Chondrocyte (in vitro differentiated cells): ENCODE data around the gene BDKRB2. TPM values are rescaled to one million over a fixed set of nuclear protein-coding genes. Genes with fewer than 3 reads are reported as not detected.

ENCODE experiments used
- DNase-seq: peaks from one replicate; pipeline ENCODE4 v3.0.0; 2021; ENCODE audit warnings: mixed read lengths, low spot score
- H3K27ac Mint-ChIP-seq: one replicate; pipeline ENCODE4 v1.8.0; 2021; ENCODE audit warnings: mild to moderate bottlenecking, moderate library complexity, mixed read lengths; ENCODE audit not compliant: unreplicated experiment
- H3K27me3 Mint-ChIP-seq: 2 replicates; pipeline ENCODE4 v1.8.0; 2021; ENCODE audit warnings: low read depth, mixed read lengths
- H3K36me3 Mint-ChIP-seq: 2 replicates; pipeline ENCODE4 v1.8.0; 2021; ENCODE audit warnings: low read depth, mixed read lengths
- H3K4me1 Mint-ChIP-seq: 2 replicates; pipeline ENCODE4 v1.8.0; 2021; ENCODE audit warnings: low read depth, mild to moderate bottlenecking, mixed read lengths
- H3K4me3 Mint-ChIP-seq: one replicate; pipeline ENCODE4 v1.8.0; 2021; ENCODE audit warnings: mild to moderate bottlenecking, moderate library complexity, mixed read lengths; ENCODE audit not compliant: unreplicated experiment
- H3K9me3 Mint-ChIP-seq: 2 replicates; pipeline ENCODE4 v1.8.0; 2021; ENCODE audit warnings: low read depth, mixed read lengths
- total RNA-seq: library from RNA; stranded (reverse); gene quantifications from 3 replicates; pipeline ENCODE4 v1.2.1, GENCODE V29; 2021
- TF ChIP-seq, protein P1 (sequence below): fragments of 200-600 bp; sonication (generic); IDR thresholded peaks from 2 replicates; pipeline ENCODE4 v1.5.0; 2021; ENCODE audit warnings: antibody characterized with exemption, mild to moderate bottlenecking, moderate library complexity

The BDKRB2 gene
- total RNA-seq, 1 donor from 2014 or later = 0.27 TPM

DNA sequence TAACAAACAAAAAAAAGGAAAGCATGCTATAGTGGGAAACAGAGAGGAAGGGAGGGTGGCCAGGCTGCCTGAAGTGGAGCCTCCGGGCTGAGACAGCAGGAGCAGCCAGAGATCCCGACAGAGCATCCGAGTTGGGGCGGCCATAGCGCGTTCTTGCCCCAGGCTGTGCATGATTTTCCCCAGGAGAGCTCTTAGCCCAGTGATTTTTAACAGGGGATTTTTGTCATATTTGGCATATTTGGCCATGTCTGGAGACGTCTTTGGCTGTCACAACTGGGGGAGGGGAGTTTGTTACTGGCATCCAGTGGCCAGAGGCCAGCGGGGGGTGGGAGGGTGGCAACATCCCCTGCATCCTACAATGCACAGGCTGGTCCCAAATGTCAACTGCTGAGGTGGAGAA, 74.9 kb downstream of the BDKRB2 start:
- Mint-ChIP-seq H3K27me3 (no peaks in the 10 kb centered on the region), H3K36me3 (peaks cover 9% of the 10 kb centered on the region), H3K4me3 (no peak overlapping the region), H3K27ac (no peak overlapping the region), H3K4me1 (peaks cover 20% of the 10 kb centered on the region), H3K9me3 (peaks cover 3% of the 10 kb centered on the region)
- TF ChIP-seq, protein P1, sequence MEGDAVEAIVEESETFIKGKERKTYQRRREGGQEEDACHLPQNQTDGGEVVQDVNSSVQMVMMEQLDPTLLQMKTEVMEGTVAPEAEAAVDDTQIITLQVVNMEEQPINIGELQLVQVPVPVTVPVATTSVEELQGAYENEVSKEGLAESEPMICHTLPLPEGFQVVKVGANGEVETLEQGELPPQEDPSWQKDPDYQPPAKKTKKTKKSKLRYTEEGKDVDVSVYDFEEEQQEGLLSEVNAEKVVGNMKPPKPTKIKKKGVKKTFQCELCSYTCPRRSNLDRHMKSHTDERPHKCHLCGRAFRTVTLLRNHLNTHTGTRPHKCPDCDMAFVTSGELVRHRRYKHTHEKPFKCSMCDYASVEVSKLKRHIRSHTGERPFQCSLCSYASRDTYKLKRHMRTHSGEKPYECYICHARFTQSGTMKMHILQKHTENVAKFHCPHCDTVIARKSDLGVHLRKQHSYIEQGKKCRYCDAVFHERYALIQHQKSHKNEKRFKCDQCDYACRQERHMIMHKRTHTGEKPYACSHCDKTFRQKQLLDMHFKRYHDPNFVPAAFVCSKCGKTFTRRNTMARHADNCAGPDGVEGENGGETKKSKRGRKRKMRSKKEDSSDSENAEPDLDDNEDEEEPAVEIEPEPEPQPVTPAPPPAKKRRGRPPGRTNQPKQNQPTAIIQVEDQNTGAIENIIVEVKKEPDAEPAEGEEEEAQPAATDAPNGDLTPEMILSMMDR = no peak
- DNase-seq = no peak

DNA sequence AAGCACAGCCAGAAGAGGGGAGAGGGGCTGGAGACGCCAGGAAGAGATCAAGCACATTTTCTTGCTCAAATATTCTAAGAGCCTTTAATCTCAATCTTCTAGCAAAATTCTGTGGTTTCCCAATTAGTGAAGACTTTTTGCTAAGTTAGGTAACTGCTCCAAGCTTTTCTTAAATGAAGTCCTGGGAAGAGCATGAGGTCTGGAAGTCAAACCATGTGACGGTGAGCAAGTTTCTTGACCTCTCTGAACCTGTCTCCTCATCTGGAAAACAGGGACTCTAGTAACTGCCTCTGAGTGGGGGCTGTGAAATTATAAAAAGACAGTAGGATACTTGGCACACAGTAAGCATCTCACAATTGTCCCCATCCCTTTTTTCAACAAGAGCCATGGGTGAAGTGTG, 75.5 kb downstream of the BDKRB2 start:
- no peak overlapping the region for H3K27ac Mint-ChIP-seq
- peaks cover 9% of the 10 kb centered on the region for H3K36me3 Mint-ChIP-seq
- DNase-seq = no peak
- TF ChIP-seq, protein P1 = no peak
- H3K4me3 Mint-ChIP-seq = no peak overlapping the region
- peaks cover 3% of the 10 kb centered on the region for H3K9me3 Mint-ChIP-seq
- peaks cover 20% of the 10 kb centered on the region for H3K4me1 Mint-ChIP-seq
- no peaks in the 10 kb centered on the region for H3K27me3 Mint-ChIP-seq

DNA sequence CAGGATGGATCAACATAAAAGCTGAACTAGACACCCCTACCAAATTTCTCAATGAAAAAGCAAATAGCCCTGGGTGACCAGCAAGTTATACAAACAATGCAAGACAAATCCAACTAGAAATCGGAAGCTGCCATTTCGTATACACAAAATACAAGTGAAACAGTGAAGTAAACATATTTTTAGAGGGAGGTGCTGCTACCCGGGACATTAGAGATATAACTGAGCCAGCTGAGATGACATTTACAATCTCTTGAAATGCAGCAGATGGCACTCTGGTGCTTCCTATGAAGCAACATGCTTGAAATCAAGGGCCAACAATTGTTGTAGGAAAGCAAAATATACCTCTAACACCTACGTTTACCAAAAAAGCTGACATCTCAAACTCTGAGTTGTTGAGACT, 76.8 kb downstream of the BDKRB2 start:
- no peak overlapping the region for H3K27ac Mint-ChIP-seq
- H3K27me3 Mint-ChIP-seq = no peaks in the 10 kb centered on the region

DNA sequence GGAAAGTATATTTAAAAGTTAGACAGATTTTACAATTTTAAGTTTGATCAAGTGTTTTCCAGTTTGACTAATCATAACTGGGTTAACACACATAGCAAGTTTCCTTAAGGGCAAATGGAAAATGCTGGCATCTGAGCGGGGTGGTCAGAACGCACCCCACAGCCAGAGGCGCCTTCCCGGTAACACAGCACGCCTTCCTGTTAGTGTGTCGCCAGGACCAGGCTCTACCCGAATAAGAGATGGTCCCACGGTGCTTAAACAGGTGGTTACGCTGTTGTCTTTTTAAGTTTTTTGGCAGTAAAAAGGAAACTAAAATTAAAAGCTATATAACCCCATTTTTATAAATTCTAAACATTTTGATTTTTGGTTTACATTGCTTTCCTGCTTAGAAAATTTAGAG, 79.4 kb downstream of the BDKRB2 start:
- H3K9me3 Mint-ChIP-seq = no peaks in the 10 kb centered on the region
- no peak for DNase-seq
- H3K4me1 Mint-ChIP-seq = peaks cover 17% of the 10 kb centered on the region
- H3K27ac Mint-ChIP-seq = no peak overlapping the region
- no peak overlapping the region for H3K4me3 Mint-ChIP-seq
- H3K36me3 Mint-ChIP-seq = peaks cover 16% of the 10 kb centered on the region
- no peaks in the 10 kb centered on the region for H3K27me3 Mint-ChIP-seq
- TF ChIP-seq, protein P1 = no peak

More for the DNA sequence above, 76.8 kb downstream of the BDKRB2 start:
- peaks cover 12% of the 10 kb centered on the region for H3K36me3 Mint-ChIP-seq
- H3K4me3 Mint-ChIP-seq = no peak overlapping the region
- peaks cover 3% of the 10 kb centered on the region for H3K9me3 Mint-ChIP-seq
- no peak for DNase-seq
- peaks cover 15% of the 10 kb centered on the region for H3K4me1 Mint-ChIP-seq
- TF ChIP-seq, protein P1 = peak; percentile 42

DNA sequence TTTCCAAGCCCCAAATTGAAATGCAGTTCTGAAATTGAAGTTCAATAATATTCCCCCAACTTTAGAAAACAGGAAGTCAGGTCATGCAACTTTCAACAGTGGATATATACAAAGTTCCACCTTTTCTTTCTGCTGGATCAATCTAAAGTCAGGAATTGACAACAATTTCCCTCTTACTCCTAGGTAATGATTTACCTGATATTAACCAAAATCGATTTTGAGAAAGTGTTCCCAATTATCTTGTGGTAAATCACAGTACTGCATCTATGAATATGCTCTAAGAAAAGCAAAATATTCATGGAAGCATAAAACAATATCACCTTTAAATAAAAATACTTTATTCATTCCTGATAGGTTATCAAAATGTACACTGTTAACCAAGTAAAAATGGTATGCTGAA, 79.8 kb downstream of the BDKRB2 start:
- H3K9me3 Mint-ChIP-seq = no peaks in the 10 kb centered on the region
- TF ChIP-seq, protein P1 = no peak
- H3K27ac Mint-ChIP-seq = no peak overlapping the region
- H3K36me3 Mint-ChIP-seq = peaks cover 17% of the 10 kb centered on the region
- H3K27me3 Mint-ChIP-seq = no peaks in the 10 kb centered on the region
- H3K4me1 Mint-ChIP-seq = peaks cover 14% of the 10 kb centered on the region
- DNase-seq = no peak
- no peak overlapping the region for H3K4me3 Mint-ChIP-seq
